Coronary artery (tissue), 2 donors: ENCODE results near the gene NEU1.
A peak's percentile ranks its signal among the peaks of the same experiment; 100 is the strongest.

Experiments
- DNase-seq: peaks from one replicate; pipeline ENCODE4 v3.0.0-alpha.2; 2017; ENCODE audit warnings: low spot score
- H3K27ac ChIP-seq, 2 donors: fragments of 200-600 bp; sonication (generic); one replicate each; pipeline ENCODE4 v1.5.1; 2016 to 2019
- H3K4me3 ChIP-seq: fragments of 200-600 bp; sonication (generic); 2 replicates; pipeline ENCODE4 v1.5.1; 2016; ENCODE audit warnings: mild to moderate bottlenecking, moderate library complexity
- TF ChIP-seq, protein P1 (sequence below): fragments of 200-600 bp; sonication (generic); IDR thresholded peaks from one replicate; pipeline ENCODE4 v1.5.1; 2019; ENCODE audit warnings: antibody characterized with exemption

The NEU1 gene

GRCh38 chr6:31836474-31837368 lies 25.9 kb downstream of the NEU1 start:
- peak overlapping the region; percentile 83 for H3K4me3 ChIP-seq
- H3K27ac ChIP-seq, result peak overlapping the region; percentile 50 to 89
- TF ChIP-seq, protein P1, sequence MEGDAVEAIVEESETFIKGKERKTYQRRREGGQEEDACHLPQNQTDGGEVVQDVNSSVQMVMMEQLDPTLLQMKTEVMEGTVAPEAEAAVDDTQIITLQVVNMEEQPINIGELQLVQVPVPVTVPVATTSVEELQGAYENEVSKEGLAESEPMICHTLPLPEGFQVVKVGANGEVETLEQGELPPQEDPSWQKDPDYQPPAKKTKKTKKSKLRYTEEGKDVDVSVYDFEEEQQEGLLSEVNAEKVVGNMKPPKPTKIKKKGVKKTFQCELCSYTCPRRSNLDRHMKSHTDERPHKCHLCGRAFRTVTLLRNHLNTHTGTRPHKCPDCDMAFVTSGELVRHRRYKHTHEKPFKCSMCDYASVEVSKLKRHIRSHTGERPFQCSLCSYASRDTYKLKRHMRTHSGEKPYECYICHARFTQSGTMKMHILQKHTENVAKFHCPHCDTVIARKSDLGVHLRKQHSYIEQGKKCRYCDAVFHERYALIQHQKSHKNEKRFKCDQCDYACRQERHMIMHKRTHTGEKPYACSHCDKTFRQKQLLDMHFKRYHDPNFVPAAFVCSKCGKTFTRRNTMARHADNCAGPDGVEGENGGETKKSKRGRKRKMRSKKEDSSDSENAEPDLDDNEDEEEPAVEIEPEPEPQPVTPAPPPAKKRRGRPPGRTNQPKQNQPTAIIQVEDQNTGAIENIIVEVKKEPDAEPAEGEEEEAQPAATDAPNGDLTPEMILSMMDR, result no peak
- DNase-seq, result no peak

GRCh38 chr6:31836047-31836473 lies 26.6 kb downstream of the NEU1 start:
- peak overlapping the region; percentile 83 for H3K4me3 ChIP-seq
- peak overlapping the region; percentile 50 to 89 for H3K27ac ChIP-seq
- no peak for DNase-seq
- TF ChIP-seq, protein P1, result no peak

DNA sequence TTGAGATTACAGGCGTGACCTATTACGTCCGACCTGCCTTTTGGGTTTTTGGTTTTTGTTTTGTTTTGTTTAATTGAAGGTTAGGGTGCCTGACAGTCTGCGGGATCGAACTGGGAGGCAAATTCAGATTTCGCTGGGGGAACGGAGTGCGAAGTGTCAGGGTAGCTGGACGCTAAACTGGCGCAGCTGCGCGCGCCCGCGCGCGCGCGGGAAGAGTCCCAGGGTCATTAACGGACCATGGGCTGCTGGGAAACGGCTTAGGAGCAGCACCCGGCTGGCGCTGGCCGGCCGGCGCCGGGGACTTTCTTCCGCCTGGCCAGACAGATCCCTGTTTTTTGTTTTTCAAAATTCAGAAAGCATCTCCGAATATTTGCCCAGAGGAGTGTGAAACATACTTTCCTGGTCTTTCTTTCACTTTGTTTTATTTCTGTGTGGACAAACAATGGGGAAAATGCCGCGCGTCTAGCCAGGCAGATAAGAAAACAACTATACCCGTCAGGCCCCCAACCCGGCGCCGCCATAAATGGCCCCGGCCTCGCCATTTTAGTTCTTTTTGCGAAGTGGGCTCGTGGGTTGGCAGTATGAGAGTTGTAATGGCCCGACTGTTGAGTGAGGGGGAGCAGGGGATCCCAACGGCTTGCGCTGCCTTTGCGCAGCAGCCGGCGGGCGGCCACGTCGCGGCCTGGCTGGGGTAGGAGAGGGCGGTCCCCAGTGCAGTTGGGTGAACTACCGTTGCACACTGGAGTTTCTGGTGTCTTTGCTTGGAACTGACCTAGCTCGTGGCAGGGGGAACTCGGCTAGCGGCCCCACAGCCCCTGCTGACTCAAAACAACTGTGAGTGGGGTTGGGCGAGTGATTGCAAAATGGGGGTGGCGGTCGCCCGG lies 28.0 kb downstream of the NEU1 start:
- Histone ChIP-seq H3K4me3 (peak overlapping the region; percentile 83), H3K27ac (peak overlapping the region; percentile 89 to 96)
- TF ChIP-seq, protein P1, result no peak
- peak; percentile 92 for DNase-seq

- Histone ChIP-seq H3K4me3 (peak overlapping the region; percentile 86), H3K27ac (peak overlapping the region in 1 of 2 donors; percentile 91)
- TF ChIP-seq, protein P1, result no peak
- DNase-seq, result no peak
Measured at GRCh38 chr6:31831350-31832215, 31.0 kb downstream of the NEU1 start.

DNA sequence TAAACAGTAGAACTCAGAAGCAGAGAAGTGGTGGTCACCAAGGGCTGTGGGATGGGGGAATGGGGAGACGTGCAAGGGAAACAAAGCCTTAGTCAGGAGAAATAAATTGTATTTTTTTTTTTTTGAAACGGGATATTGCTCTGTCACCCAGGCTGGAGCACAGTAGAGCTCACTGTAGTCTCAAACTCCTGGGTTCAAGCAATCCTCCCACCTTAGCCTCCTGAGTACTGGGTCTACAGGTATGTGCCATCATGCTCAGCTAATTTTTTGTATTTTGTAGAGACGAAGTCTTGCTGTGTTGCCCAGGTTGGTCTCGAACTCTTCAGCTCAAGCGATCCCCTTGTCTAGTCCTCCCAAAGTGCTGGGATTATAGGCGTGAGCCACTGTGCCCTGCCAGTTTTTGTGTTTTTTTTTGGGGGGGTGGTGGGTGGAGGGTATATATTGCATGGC lies 31.7 kb downstream of the NEU1 start:
- peak overlapping the region; percentile 71 to 91 for H3K27ac ChIP-seq
- no peak for DNase-seq

More for the DNA sequence above, 31.7 kb downstream of the NEU1 start:
- peak overlapping the region; percentile 86 for H3K4me3 ChIP-seq
- TF ChIP-seq, protein P1, result no peak
